GM10248 (cell line): Measurements from ENCODE around the gene POU5F1.
A peak's percentile ranks its signal among the peaks of the same experiment; 100 is the strongest.

ENCODE experiments used
- CTCF ChIA-PET: fragments of 300-600 bp; sonication (Branson Sonifier 250); formaldehyde crosslinking; extraction: SDS; loops from one replicate; lab custom pipeline; 2021; ENCODE audit warnings: antibody characterized with exemption; lab: Yijun Ruan, JAX
- POLR2A ChIA-PET: fragments of 350-650 bp; sonication (Branson Sonifier 250); formaldehyde crosslinking; extraction: SDS; loops from one replicate; lab custom pipeline; 2020; ENCODE audit warnings: antibody characterized with exemption; lab: Yijun Ruan, JAX
- DNase-seq: peaks from one replicate; pipeline ENCODE4 v3.0.0; 2012; ENCODE audit errors: extremely low spot score
- CTCF ChIP-seq: IDR thresholded peaks from 2 replicates; pipeline ENCODE4 v1.5.1; 2012; ENCODE audit warnings: mild to moderate bottlenecking, low read depth; ENCODE audit errors: extremely low read depth, missing control alignments, control extremely low read depth

POU5F1 gene

GRCh38 chr6:31131595-31131994 is 38.9 kb downstream of the POU5F1 start:
- DNase-seq, result no peak
- TF ChIP-seq CTCF, result no peak
- CTCF ChIA-PET, result interaction anchor here (0.9 to 20.0 kb wide), 5 partner anchors 14 to 235 kb away, joined by 3 to 256 read pairs (median 6); partner anchors contain the start of genes CDSN, PSORS1C1 and VARS2
- POLR2A ChIA-PET, result no interaction called here

GRCh38 chr6:31130751-31131150 is 39.7 kb downstream of the POU5F1 start:
- no peak for TF ChIP-seq CTCF
- ChIA-PET POLR2A (no interaction called here), CTCF (interaction anchor here (0.7 to 20.0 kb wide), 8 partner anchors 8 to 216 kb away, joined by 3 to 256 read pairs (median 13); partner anchors contain the start of genes CDSN, PSORS1C1 and PSORS1C2)
- no peak for DNase-seq

GRCh38 chr6:31129130-31129529 is 41.4 kb downstream of the POU5F1 start:
- TF ChIP-seq CTCF, result no peak
- ChIA-PET CTCF (interaction anchor here (0.7 to 6.8 kb wide), 25 partner anchors 8 to 588 kb away, joined by 3 to 72 read pairs (median 5); partner anchors contain the start of genes CDSN, PSORS1C1, PSORS1C2 and VARS2), POLR2A (no interaction called here)
- no peak for DNase-seq

- CTCF ChIA-PET, result interaction anchor here (0.7 to 6.8 kb wide), 24 partner anchors 8 to 264 kb away, joined by 3 to 72 read pairs (median 5); partner anchors contain the start of genes C6orf15, CDSN, PSORS1C1 and PSORS1C2
- POLR2A ChIA-PET, result no interaction called here
Measured at GRCh38 chr6:31128093-31128676, 42.3 kb downstream of the POU5F1 start.

GRCh38 chr6:31126396-31127175 is 43.9 kb downstream of the POU5F1 start:
- DNase-seq, result peak; percentile 39
- CTCF ChIA-PET, result interaction anchor here (1.0 to 6.8 kb wide), 16 partner anchors 9 to 255 kb away, joined by 3 to 72 read pairs (median 5); partner anchors contain the start of genes C6orf15, CDSN, PSORS1C1 and PSORS1C2
- no peak for TF ChIP-seq CTCF
- POLR2A ChIA-PET, result no interaction called here

More at GRCh38 chr6:31128093-31128676, 42.3 kb downstream of the POU5F1 start:
- peak; percentile 76 for TF ChIP-seq CTCF
- DNase-seq, result peak; percentile 81

GRCh38 chr6:31125586-31126363 is 44.7 kb downstream of the POU5F1 start:
- ChIA-PET CTCF (interaction anchor here (0.7 to 6.8 kb wide), 8 partner anchors 8 to 71 kb away, joined by 3 to 72 read pairs (median 7); partner anchors contain the start of genes CDSN and PSORS1C1), POLR2A (no interaction called here)
- no peak for TF ChIP-seq CTCF
- no peak for DNase-seq
